ENCODE measurements around the gene DLG1. TPM values are rescaled to one million over a fixed set of nuclear protein-coding genes. Genes with fewer than 3 reads are reported as not detected.

DLG1 gene
- total RNA-seq, 1 donor from 2014 or later = 80.2 TPM

DNA sequence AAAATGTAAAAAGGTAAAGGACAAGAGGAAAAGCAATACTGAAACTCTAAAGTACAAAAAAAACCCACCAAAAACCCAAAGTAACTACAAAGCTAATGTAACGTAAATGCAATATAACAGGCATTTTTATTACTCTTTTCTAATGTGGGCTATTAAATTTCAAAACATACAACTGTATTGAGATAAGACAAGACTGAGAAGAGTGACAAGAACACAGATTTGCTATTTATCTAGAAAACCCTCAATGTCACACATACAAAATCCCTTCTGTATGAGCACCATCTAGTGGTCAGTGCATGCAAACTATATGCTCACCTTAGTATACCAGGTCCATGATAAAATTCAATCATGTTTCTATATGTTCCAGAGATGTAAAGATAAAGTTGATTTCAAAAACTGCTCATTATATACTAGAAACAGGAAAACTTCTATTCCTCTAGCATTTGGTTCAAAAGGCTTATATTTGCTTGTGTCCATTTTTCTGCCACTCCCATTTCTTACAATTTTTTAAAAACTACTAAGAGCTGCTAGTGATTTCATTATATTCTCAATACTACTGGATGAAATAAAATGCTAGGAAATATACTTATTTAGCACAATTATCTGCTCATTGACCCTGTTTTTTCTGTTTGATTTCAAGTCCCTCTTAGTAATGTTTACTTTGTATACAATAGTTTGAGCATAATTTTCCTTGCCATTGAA lies 111.4 kb downstream of the DLG1 start:
- H3K4me1 ChIP-seq = no peaks in the 10 kb centered on the region
- H3K27ac ChIP-seq = no peak overlapping the region
- H3K4me3 ChIP-seq = no peak overlapping the region
- TF ChIP-seq, protein P1, sequence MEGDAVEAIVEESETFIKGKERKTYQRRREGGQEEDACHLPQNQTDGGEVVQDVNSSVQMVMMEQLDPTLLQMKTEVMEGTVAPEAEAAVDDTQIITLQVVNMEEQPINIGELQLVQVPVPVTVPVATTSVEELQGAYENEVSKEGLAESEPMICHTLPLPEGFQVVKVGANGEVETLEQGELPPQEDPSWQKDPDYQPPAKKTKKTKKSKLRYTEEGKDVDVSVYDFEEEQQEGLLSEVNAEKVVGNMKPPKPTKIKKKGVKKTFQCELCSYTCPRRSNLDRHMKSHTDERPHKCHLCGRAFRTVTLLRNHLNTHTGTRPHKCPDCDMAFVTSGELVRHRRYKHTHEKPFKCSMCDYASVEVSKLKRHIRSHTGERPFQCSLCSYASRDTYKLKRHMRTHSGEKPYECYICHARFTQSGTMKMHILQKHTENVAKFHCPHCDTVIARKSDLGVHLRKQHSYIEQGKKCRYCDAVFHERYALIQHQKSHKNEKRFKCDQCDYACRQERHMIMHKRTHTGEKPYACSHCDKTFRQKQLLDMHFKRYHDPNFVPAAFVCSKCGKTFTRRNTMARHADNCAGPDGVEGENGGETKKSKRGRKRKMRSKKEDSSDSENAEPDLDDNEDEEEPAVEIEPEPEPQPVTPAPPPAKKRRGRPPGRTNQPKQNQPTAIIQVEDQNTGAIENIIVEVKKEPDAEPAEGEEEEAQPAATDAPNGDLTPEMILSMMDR (IDR thresholded peaks at IDR 0.05) = peak; percentile 81
- intact Hi-C loops (cut with DNase I) = no loop called here
- no peaks in the 10 kb centered on the region for H3K27me3 ChIP-seq (ENCODE audit: low read depth)
- ATAC-seq (peak; percentile 79 to 81), DNase-seq (no peak)
- peaks cover 3% of the 10 kb centered on the region for H3K36me3 ChIP-seq
- H3K9me3 ChIP-seq = no peaks in the 10 kb centered on the region

DNA sequence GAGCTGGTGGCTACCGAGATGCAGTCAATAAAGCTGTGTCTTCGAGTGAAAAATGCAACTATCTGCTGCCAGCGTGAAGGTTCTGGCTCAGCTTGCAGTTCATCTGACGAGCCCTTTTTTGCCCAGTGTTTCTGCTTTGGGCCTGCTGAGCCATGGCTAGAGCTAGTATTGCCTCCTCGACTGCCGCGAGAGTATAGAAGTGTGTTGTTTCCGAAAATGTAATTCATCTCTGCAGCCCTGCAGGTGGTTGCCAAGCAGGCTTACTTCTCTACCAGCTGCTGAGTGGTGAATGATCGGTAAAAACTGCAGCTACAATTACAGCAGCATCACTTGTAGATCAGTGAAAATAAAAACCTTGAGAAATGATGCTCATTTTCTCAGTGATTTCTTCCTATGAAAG lies 114.8 kb downstream of the DLG1 start:
- Histone ChIP-seq H3K27me3 (ENCODE audit: low read depth) (no peaks in the 10 kb centered on the region), H3K27ac (no peak overlapping the region), H3K36me3 (peaks cover 3% of the 10 kb centered on the region), H3K9me3 (no peaks in the 10 kb centered on the region), H3K4me3 (no peak overlapping the region), H3K4me1 (no peaks in the 10 kb centered on the region)
- ATAC-seq (no peak), DNase-seq (no peak)
- TF ChIP-seq, protein P1 (IDR thresholded peaks at IDR 0.05) = no peak
- intact Hi-C loops (cut with DNase I) = no loop called here

GRCh38 chr3:197181741-197182140 lies 116.7 kb downstream of the DLG1 start:
- intact Hi-C loops (cut with DNase I) = no loop called here
- ATAC-seq (peak; percentile 45 to 70), DNase-seq (peak; percentile 59)
- TF ChIP-seq, protein P1 (IDR thresholded peaks at IDR 0.05) = no peak
- H3K27ac ChIP-seq = no peak overlapping the region
- H3K36me3 ChIP-seq = peaks cover 3% of the 10 kb centered on the region
- H3K4me1 ChIP-seq = no peaks in the 10 kb centered on the region
- H3K27me3 ChIP-seq (ENCODE audit: low read depth) = no peaks in the 10 kb centered on the region
- no peak overlapping the region for H3K4me3 ChIP-seq
- H3K9me3 ChIP-seq = no peaks in the 10 kb centered on the region

- H3K4me3 ChIP-seq = no peak overlapping the region
- H3K27ac ChIP-seq = no peak overlapping the region
- H3K4me1 ChIP-seq = no peaks in the 10 kb centered on the region
- H3K9me3 ChIP-seq = no peaks in the 10 kb centered on the region
- H3K36me3 ChIP-seq = peaks cover 3% of the 10 kb centered on the region
- no peaks in the 10 kb centered on the region for H3K27me3 ChIP-seq (ENCODE audit: low read depth)
- ATAC-seq = no peak
- intact Hi-C loops (cut with DNase I) = no loop called here
- TF ChIP-seq, protein P1 (IDR thresholded peaks at IDR 0.05) = no peak
- no peak for DNase-seq
Observed at GRCh38 chr3:197178998-197179397, 119.4 kb downstream of the DLG1 start.

GRCh38 chr3:197175503-197175902 lies 122.9 kb downstream of the DLG1 start:
- H3K4me1 ChIP-seq = no peaks in the 10 kb centered on the region
- peak in 1 of 2 donors; percentile 35 for ATAC-seq
- H3K9me3 ChIP-seq = no peaks in the 10 kb centered on the region
- no peak for DNase-seq
- TF ChIP-seq, protein P1 (IDR thresholded peaks at IDR 0.05) = no peak
- H3K36me3 ChIP-seq = no peaks in the 10 kb centered on the region
- no peak overlapping the region for H3K27ac ChIP-seq
- no peak overlapping the region for H3K4me3 ChIP-seq
- no peaks in the 10 kb centered on the region for H3K27me3 ChIP-seq (ENCODE audit: low read depth)
- intact Hi-C loops (cut with DNase I) = no loop called here

Data from lower lobe of right lung (tissue), 2 donors.